Panc1 (cell line): ENCODE data around the gene C19orf47. TPM values are rescaled to one million over a fixed set of nuclear protein-coding genes. Genes with fewer than 3 reads are reported as not detected.
A peak's percentile ranks its signal among the peaks of the same experiment; 100 is the strongest.

Experiments used
- ATAC-seq: fragments of 200-7000 bp; cut with Tn5 transposase; 2 replicates; pipeline ENCODE4 v1.9.1; 2020; ENCODE audit warnings: mild to moderate bottlenecking, moderate library complexity
- BruUV-seq: library from RNA; stranded (reverse); fragments of 400-500 nt; replicated peaks from 2 replicates; lab custom pipeline; 2021; lab: Mats Ljungman, UMichigan
- CTCF ChIA-PET: fragments of 300-600 bp; sonication (Branson Sonifier 250); formaldehyde crosslinking; loops from one replicate; lab custom pipeline; 2022; ENCODE audit warnings: antibody characterized with exemption; lab: Charles Lee
- POLR2A ChIA-PET: fragments of 300-600 bp; sonication (Branson Sonifier 250); formaldehyde crosslinking; loops from one replicate; lab custom pipeline; 2022; ENCODE audit warnings: antibody characterized with exemption; lab: Charles Lee
- DNase-seq: peaks from one replicate; pipeline ENCODE4 v3.0.0-alpha.2; 2010; ENCODE audit warnings: low read depth, low spot score
- H3K27ac ChIP-seq: 2 replicates; pipeline ENCODE4 v1.5.1; 2011; ENCODE audit warnings: mild to moderate bottlenecking, low read length, inconsistent platforms
- H3K27me3 ChIP-seq: fragments of 200-500 bp; sonication (Bioruptor generic); 2 replicates; pipeline ENCODE4 v1.6.0; 2014; ENCODE audit warnings: low read length, inconsistent platforms; ENCODE audit not compliant: control insufficient read depth, insufficient read depth
- H3K36me3 ChIP-seq: fragments of 200-500 bp; sonication (Bioruptor generic); 2 replicates; pipeline ENCODE4 v1.5.1; 2014; ENCODE audit warnings: inconsistent platforms, mild to moderate bottlenecking, low read length, moderate library complexity; ENCODE audit not compliant: control insufficient read depth, insufficient read depth
- H3K4me1 ChIP-seq: 2 replicates; pipeline ENCODE4 v1.5.1; 2011; ENCODE audit warnings: inconsistent platforms, mild to moderate bottlenecking, low read length, moderate library complexity; ENCODE audit not compliant: control insufficient read depth, insufficient read depth
- H3K4me3 ChIP-seq, 2 experiments: 2 replicates each; pipeline ENCODE4 v1.5.1; 2011 to 2012; ENCODE audit warnings: low read depth in 2 of 2, low read length in 2 of 2, mild to moderate bottlenecking in 2 of 2, inconsistent platforms in 1 of 2, moderate library complexity in 1 of 2
- H3K9me3 ChIP-seq: fragments of 200-500 bp; sonication (Bioruptor generic); 2 replicates; pipeline ENCODE4 v1.5.1; 2014; ENCODE audit warnings: low read depth, mild to moderate bottlenecking, inconsistent platforms, low read length, moderate library complexity; ENCODE audit not compliant: control insufficient read depth, insufficient read depth
- POLR2AphosphoS5 ChIP-seq: IDR thresholded peaks from 2 replicates; pipeline ENCODE4 v1.6.1; 2012; ENCODE audit warnings: mild to moderate bottlenecking, low read depth, low read length, moderate library complexity
- SIN3A ChIP-seq: IDR thresholded peaks from 2 replicates; pipeline ENCODE4 v1.6.1; 2012; ENCODE audit warnings: low read depth, mild to moderate bottlenecking, low read length, moderate library complexity, borderline replicate concordance; ENCODE audit not compliant: insufficient read depth
- TCF7L2 ChIP-seq: IDR thresholded peaks from 2 replicates; pipeline ENCODE4 v1.6.1; 2011; ENCODE audit warnings: mild to moderate bottlenecking, low read depth, low read length, inconsistent platforms
- in situ Hi-C: cut with HindIII; loops from 2 replicates; pipeline ENCODE4 v1.10.0; 2016; ENCODE audit warnings: low sequenced_read_pairs, low pct_unique_long_range_greater_than_20kb
- intact Hi-C: fragments of 100-400 bp; cut with micrococcal nuclease; formaldehyde crosslinking; loops from one replicate; pipeline ENCODE4 v1.10.0; 2022; ENCODE audit not compliant: unreplicated experiment
- total RNA-seq: library from RNA; stranded (reverse); gene quantifications from one replicate; pipeline ENCODE4 v1.2.1, GENCODE V29; 2021; ENCODE audit not compliant: unreplicated experiment
- TF ChIP-seq, protein P1 (sequence below): fragments of 450-650 bp; IDR thresholded peaks from 2 replicates; pipeline ENCODE4 v1.5.1; 2017; ENCODE audit warnings: mild to moderate bottlenecking
- TF ChIP-seq, protein P2 (sequence below), 2 experiments: IDR thresholded peaks; 2 replicates each; pipeline ENCODE4 v1.6.1; 2011 to 2012; ENCODE audit warnings: low read depth in 2 of 2, control low read depth in 1 of 2, low read length in 1 of 2, mild to moderate bottlenecking in 1 of 2, moderate library complexity in 1 of 2; ENCODE audit not compliant: insufficient read depth in 1 of 2

Gene C19orf47
- total RNA-seq, 1 experiment from 2014 or later, result 29.0 TPM

DNA sequence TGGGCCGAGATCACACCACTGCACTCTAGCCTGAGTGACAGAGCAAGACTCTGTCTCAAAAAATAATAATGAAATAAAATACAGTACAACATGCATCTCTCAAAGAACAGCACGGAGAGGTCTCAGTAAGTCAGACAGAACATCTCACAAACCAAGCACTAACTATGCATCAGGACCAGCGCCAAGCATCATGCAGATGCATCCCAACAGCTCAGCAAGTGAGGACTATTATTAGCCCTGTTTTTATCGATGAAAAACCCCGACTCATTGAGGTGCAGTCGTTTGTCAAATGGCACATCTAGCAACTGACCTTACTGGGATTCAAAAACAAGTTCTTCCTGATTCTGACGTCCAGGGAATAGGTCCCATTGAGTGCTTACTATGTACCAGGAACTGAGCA, 3.8 kb downstream of the C19orf47 start:
- H3K27me3 ChIP-seq, result no peaks in the 10 kb centered on the region
- intact Hi-C loops, result no loop called here
- H3K36me3 ChIP-seq, result no peaks in the 10 kb centered on the region; the same call in 1 of the 2 replicates
- DNase-seq (no peak), ATAC-seq (no peak)
- H3K4me1 ChIP-seq, result peaks cover 3% of the 10 kb centered on the region; the same call in 1 of the 2 replicates
- CTCF ChIA-PET, result no interaction called here
- POLR2A ChIA-PET, result no interaction called here
- H3K4me3 ChIP-seq, result no peak overlapping the region
- no peak overlapping the region for H3K27ac ChIP-seq
- no TSS peak for BruUV-seq
- TF ChIP-seq SIN3A (no peak), TCF7L2 (no peak), POLR2AphosphoS5 (no peak)
- TF ChIP-seq, protein P1, sequence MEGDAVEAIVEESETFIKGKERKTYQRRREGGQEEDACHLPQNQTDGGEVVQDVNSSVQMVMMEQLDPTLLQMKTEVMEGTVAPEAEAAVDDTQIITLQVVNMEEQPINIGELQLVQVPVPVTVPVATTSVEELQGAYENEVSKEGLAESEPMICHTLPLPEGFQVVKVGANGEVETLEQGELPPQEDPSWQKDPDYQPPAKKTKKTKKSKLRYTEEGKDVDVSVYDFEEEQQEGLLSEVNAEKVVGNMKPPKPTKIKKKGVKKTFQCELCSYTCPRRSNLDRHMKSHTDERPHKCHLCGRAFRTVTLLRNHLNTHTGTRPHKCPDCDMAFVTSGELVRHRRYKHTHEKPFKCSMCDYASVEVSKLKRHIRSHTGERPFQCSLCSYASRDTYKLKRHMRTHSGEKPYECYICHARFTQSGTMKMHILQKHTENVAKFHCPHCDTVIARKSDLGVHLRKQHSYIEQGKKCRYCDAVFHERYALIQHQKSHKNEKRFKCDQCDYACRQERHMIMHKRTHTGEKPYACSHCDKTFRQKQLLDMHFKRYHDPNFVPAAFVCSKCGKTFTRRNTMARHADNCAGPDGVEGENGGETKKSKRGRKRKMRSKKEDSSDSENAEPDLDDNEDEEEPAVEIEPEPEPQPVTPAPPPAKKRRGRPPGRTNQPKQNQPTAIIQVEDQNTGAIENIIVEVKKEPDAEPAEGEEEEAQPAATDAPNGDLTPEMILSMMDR, result no peak
- TF ChIP-seq, protein P2, sequence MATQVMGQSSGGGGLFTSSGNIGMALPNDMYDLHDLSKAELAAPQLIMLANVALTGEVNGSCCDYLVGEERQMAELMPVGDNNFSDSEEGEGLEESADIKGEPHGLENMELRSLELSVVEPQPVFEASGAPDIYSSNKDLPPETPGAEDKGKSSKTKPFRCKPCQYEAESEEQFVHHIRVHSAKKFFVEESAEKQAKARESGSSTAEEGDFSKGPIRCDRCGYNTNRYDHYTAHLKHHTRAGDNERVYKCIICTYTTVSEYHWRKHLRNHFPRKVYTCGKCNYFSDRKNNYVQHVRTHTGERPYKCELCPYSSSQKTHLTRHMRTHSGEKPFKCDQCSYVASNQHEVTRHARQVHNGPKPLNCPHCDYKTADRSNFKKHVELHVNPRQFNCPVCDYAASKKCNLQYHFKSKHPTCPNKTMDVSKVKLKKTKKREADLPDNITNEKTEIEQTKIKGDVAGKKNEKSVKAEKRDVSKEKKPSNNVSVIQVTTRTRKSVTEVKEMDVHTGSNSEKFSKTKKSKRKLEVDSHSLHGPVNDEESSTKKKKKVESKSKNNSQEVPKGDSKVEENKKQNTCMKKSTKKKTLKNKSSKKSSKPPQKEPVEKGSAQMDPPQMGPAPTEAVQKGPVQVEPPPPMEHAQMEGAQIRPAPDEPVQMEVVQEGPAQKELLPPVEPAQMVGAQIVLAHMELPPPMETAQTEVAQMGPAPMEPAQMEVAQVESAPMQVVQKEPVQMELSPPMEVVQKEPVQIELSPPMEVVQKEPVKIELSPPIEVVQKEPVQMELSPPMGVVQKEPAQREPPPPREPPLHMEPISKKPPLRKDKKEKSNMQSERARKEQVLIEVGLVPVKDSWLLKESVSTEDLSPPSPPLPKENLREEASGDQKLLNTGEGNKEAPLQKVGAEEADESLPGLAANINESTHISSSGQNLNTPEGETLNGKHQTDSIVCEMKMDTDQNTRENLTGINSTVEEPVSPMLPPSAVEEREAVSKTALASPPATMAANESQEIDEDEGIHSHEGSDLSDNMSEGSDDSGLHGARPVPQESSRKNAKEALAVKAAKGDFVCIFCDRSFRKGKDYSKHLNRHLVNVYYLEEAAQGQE (IDR thresholded peaks at IDR 0.05; ENCODE audit: insufficient read depth in 1 of 2, low read depth in 2 of 2, low read length in 1 of 2), result no peak
- H3K9me3 ChIP-seq, result no peaks in the 10 kb centered on the region
- in situ Hi-C loops, result loop anchor here (5.0 to 25.0 kb wide), 5 partner anchors 42 to 1682 kb away; no protein-coding TSS in a partner anchor

DNA sequence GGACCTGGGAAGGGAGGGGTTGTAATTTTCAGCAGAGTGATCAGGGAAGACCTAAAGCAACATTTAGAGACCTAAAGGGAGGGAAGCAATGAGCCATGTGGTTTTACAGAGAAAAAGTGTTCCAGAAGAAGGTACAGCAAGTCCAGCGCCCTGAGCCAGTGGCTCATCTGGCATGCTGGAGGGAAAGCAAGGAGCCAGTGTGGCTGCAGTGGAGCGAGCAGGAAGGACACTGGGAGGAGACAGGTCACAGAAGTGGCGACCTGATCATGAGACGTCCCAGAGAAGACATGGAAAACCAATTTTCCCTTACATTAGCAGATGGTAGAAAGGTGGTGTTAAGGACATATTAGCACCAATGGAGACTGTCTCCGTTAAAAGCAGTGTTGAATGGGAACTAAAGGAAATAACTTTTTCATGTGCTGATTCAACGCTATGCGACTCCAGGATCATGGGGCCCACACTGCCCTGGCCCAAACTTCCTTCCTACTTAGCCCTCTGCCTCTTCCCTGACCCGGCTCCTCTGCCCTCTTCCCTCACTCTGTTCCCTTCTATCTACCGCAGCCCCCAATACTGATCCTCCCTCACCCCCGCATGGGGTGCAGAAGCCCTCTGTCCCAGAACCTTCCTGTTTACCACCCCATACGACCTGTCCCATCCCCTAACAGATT, 5.4 kb downstream of the C19orf47 start:
- H3K36me3 ChIP-seq, result no peaks in the 10 kb centered on the region
- H3K27me3 ChIP-seq, result peaks cover 2% of the 10 kb centered on the region; the same call in 1 of the 2 replicates
- no peak overlapping the region for H3K4me3 ChIP-seq
- no TSS peak for BruUV-seq
- H3K27ac ChIP-seq, result no peak overlapping the region
- H3K4me1 ChIP-seq, result no peaks in the 10 kb centered on the region
- TF ChIP-seq SIN3A (no peak), POLR2AphosphoS5 (no peak), TCF7L2 (no peak)
- DNase-seq (no peak), ATAC-seq (peak; percentile 58)
- ChIA-PET CTCF (interaction anchor here (26.0 kb wide), 1 partner anchor 36 kb away, joined by 498 read pairs; no protein-coding TSS in a partner anchor), POLR2A (no interaction called here)
- no peaks in the 10 kb centered on the region for H3K9me3 ChIP-seq
- intact Hi-C loops (no loop called here), in situ Hi-C loops (loop anchor here (5.0 to 25.0 kb wide), 5 partner anchors 40 to 1680 kb away; no protein-coding TSS in a partner anchor)
